Effector memory CD4-positive, alpha-beta T cell (primary cell): ENCODE measurements around the gene FKRP.
A peak's percentile ranks its signal among the peaks of the same experiment; 100 is the strongest.
"Not testable (repeated sequence)": the region's sequence is repeated elsewhere in the genome, so short reads cannot be mapped to it uniquely, and the experiment has no call there.

Experiments used
- DNase-seq, 3 donors: peaks; one replicate each; pipeline ENCODE4 v3.0.0-alpha.2; 2020
- H3K27ac ChIP-seq: 2 replicates; pipeline ENCODE4 v1.7.0; 2013; ENCODE audit warnings: mild to moderate bottlenecking, low read length, moderate library complexity; ENCODE audit not compliant: insufficient read depth, poor library complexity, severe bottlenecking
- H3K27me3 ChIP-seq: replicated peaks from 2 replicates; pipeline ENCODE4 v1.7.0; 2013; ENCODE audit warnings: mild to moderate bottlenecking, low read length; ENCODE audit not compliant: insufficient read depth, control insufficient read depth, poor library complexity, severe bottlenecking
- H3K36me3 ChIP-seq: 2 replicates; pipeline ENCODE4 v1.7.0; 2013; ENCODE audit warnings: mild to moderate bottlenecking, low read length, moderate library complexity; ENCODE audit not compliant: control insufficient read depth, insufficient read depth
- H3K4me1 ChIP-seq: 2 replicates; pipeline ENCODE4 v1.7.0; 2013; ENCODE audit warnings: low read length, mild to moderate bottlenecking; ENCODE audit not compliant: control insufficient read depth, insufficient read depth, poor library complexity, severe bottlenecking
- H3K4me3 ChIP-seq: 2 replicates; pipeline ENCODE4 v1.7.0; 2013; ENCODE audit warnings: low read length, low read depth, mild to moderate bottlenecking; ENCODE audit not compliant: insufficient read depth, poor library complexity, severe bottlenecking
- H3K9me3 ChIP-seq: 2 replicates; pipeline ENCODE4 v1.7.0; 2013; ENCODE audit warnings: mild to moderate bottlenecking, low read length, moderate library complexity; ENCODE audit not compliant: control insufficient read depth

Gene FKRP

GRCh38 chr19:46756544-46756888 is 10.7 kb downstream of the FKRP start:
- Histone ChIP-seq H3K27ac (no peak overlapping the region), H3K27me3 (no peaks in the 10 kb centered on the region), H3K4me1 (peaks cover 2% of the 10 kb centered on the region), H3K9me3 (no peaks in the 10 kb centered on the region), H3K36me3 (peaks cover 6% of the 10 kb centered on the region), H3K4me3 (no peak overlapping the region)
- no peak for DNase-seq

DNA sequence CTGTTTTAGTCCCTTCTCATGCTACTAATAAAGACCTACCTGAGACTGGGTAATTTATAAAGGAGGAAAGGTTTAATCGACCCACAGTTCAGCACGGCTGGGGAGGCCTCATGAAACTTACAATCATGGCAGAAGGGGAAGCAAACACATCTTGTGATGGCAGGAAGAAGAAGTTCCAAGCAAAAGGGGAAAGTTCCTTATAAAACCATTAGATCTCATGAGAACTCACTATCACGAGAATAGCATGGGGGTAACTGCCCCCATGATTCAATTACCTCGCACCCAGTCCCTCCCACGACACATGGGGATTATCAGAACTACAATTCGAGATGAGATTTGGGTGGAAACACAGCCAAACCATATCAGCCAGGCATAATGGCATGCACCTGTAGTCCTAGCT is 13.3 kb downstream of the FKRP start:
- H3K36me3 ChIP-seq, result peaks cover 6% of the 10 kb centered on the region
- no peak overlapping the region for H3K27ac ChIP-seq
- H3K4me3 ChIP-seq, result no peak overlapping the region
- no peaks in the 10 kb centered on the region for H3K9me3 ChIP-seq
- no peaks in the 10 kb centered on the region for H3K27me3 ChIP-seq
- H3K4me1 ChIP-seq, result peaks cover 2% of the 10 kb centered on the region
- DNase-seq, result no peak

DNA sequence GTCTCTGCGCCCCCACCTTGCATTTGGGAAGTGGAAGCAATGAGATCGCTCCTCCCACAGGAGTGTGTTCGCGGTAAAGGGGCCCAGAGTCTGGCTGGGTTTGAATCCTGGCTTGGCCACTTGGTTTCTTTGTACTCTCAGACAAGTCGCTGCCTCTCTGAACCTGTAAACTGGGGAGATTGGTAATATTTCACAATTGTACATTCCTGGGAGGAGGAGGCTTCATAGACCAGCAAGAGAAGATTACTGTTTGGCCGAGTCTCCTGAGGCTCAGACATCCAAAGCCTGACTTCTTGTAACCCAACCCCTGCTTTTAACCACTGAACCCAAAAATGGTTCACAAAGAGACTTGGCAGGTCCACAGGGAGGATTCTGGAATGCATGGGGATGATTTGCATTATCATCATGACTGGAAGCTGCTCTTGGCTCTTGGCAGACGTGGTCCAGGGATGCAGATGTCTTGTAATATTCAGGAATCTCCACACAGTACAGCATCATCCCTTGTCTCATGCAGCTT is 14.0 kb downstream of the FKRP start:
- DNase-seq, result no peak
- H3K4me3 ChIP-seq, result no peak overlapping the region
- no peak overlapping the region for H3K27ac ChIP-seq

GRCh38 chr19:46760363-46760762 is 14.5 kb downstream of the FKRP start:
- H3K27ac ChIP-seq, result no peak overlapping the region

More for the DNA sequence above, 14.0 kb downstream of the FKRP start:
- H3K27me3 ChIP-seq, result no peaks in the 10 kb centered on the region
- peaks cover 2% of the 10 kb centered on the region for H3K4me1 ChIP-seq
- no peaks in the 10 kb centered on the region for H3K9me3 ChIP-seq
- H3K36me3 ChIP-seq, result peaks cover 6% of the 10 kb centered on the region

GRCh38 chr19:46760897-46761296 is 15.0 kb downstream of the FKRP start:
- not testable (repeated sequence) for H3K4me3 ChIP-seq, H3K27me3 ChIP-seq, H3K27ac ChIP-seq, H3K9me3 ChIP-seq, DNase-seq, H3K4me1 ChIP-seq, H3K36me3 ChIP-seq

More at GRCh38 chr19:46760363-46760762, 14.5 kb downstream of the FKRP start:
- DNase-seq, result no peak
- Histone ChIP-seq H3K36me3 (peaks cover 6% of the 10 kb centered on the region), H3K27me3 (no peaks in the 10 kb centered on the region), H3K4me1 (peaks cover 2% of the 10 kb centered on the region), H3K9me3 (no peaks in the 10 kb centered on the region), H3K4me3 (no peak overlapping the region)

DNA sequence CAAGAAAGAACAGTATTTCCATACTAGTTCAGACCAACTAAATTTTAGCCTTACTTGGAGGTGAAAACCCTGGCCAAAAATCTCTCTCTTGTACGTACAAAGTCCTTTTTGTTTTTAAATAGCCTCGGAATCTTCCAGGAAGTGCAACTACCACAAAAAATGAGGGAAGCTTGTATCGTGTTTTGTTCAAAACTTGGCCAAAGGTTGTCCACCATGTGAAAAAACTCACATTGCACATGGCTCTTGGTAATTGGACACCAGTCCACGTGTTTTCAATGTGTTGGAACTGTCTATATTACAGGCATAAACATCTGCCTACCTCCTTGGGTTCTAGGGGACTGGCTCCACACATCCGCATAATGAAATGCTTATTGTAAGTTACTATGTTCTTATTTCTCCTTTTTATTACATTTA is 15.6 kb downstream of the FKRP start:
- no peak overlapping the region for H3K27ac ChIP-seq
- no peaks in the 10 kb centered on the region for H3K9me3 ChIP-seq
- no peak for DNase-seq
- H3K36me3 ChIP-seq, result peaks cover 4% of the 10 kb centered on the region
- no peak overlapping the region for H3K4me3 ChIP-seq
- H3K27me3 ChIP-seq, result no peaks in the 10 kb centered on the region
- H3K4me1 ChIP-seq, result peaks cover 2% of the 10 kb centered on the region

- Histone ChIP-seq H3K27ac (no peak overlapping the region), H3K36me3 (no peaks in the 10 kb centered on the region), H3K4me1 (no peaks in the 10 kb centered on the region), H3K4me3 (no peak overlapping the region), H3K9me3 (no peaks in the 10 kb centered on the region), H3K27me3 (no peaks in the 10 kb centered on the region)
- no peak for DNase-seq
Measured at GRCh38 chr19:46762245-46762890, 16.5 kb downstream of the FKRP start.

DNA sequence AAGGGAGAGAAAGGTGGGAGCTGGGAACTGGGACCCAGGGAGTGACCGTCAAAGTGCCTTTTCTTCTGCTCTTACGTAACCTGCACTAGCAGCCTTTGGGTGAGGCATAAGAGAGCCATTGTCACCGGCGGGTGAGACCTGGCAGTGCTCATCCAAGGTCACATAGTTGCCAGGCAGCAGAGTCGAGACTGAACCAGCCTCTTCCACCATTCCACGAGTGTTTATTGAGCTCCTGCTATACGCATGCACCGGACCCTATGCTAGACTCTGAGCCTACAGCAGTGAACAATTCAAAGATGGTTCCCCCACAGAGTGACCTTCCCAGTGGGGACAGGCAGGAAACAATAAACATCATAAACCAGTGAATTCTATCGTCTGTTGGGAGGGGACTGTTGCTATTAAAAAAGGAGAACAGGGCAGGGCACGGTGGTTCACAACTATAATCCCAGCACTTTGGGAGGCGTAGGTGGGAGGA is 19.0 kb downstream of the FKRP start:
- H3K36me3 ChIP-seq, result no peaks in the 10 kb centered on the region
- H3K27me3 ChIP-seq, result no peaks in the 10 kb centered on the region
- no peaks in the 10 kb centered on the region for H3K9me3 ChIP-seq
- no peak for DNase-seq
- H3K27ac ChIP-seq, result no peak overlapping the region
- H3K4me1 ChIP-seq, result no peaks in the 10 kb centered on the region
- no peak overlapping the region for H3K4me3 ChIP-seq

- H3K4me3 ChIP-seq, result no peak overlapping the region
- H3K36me3 ChIP-seq, result no peaks in the 10 kb centered on the region
- H3K27ac ChIP-seq, result no peak overlapping the region
- H3K27me3 ChIP-seq, result no peaks in the 10 kb centered on the region
- H3K9me3 ChIP-seq, result no peaks in the 10 kb centered on the region
- H3K4me1 ChIP-seq, result no peaks in the 10 kb centered on the region
- DNase-seq, result peak; percentile 38 to 45 (median 44)
Measured at GRCh38 chr19:46766569-46767317, 20.9 kb downstream of the FKRP start.

DNA sequence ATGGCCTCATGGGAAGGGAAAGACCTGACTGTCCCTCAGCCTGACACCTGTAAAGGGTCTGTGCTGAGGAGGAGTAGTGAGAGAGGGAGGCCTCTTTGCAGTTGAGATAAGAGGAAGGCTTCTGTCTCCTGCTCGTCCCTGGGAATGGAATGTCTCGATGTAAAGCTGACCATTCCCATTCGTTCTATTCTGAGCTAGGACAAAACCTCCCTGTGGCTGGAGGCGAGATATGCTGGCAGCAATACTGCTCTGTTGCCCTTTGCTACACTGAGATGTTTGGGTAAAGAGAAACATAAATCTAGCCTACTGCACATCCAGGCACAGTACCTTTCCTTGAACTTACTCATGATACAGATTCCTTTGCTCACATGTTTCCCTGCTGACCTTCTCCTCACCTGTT is 22.9 kb downstream of the FKRP start:
- H3K4me3 ChIP-seq, DNase-seq: not testable (repeated sequence)

More for the DNA sequence above, 22.9 kb downstream of the FKRP start:
- H3K9me3 ChIP-seq, H3K27me3 ChIP-seq, H3K4me1 ChIP-seq, H3K27ac ChIP-seq, H3K36me3 ChIP-seq: not testable (repeated sequence)
